GM13977 (cell line): Measurements from ENCODE around the gene LYZL2.
"Not testable (repeated sequence)": the region's sequence is repeated elsewhere in the genome, so short reads cannot be mapped to it uniquely, and the experiment has no call there.

ENCODE experiments used
- DNase-seq: peaks from one replicate; pipeline ENCODE4 v3.0.0; 2012; ENCODE audit warnings: low spot score
- in situ Hi-C: fragments of 300-500 bp; cut with MboI; formaldehyde crosslinking; loops from one replicate; pipeline ENCODE4 v1.12.0; 2022; ENCODE audit warnings: low sequenced_read_pairs, low pct_unique_long_range_greater_than_20kb, mixed read lengths, inconsistent platforms; ENCODE audit not compliant: unreplicated experiment
- TF ChIP-seq, protein P1 (sequence below): IDR thresholded peaks from 2 replicates; pipeline ENCODE4 v1.5.1; 2012; ENCODE audit warnings: mild to moderate bottlenecking, control low read depth; ENCODE audit not compliant: insufficient read depth; ENCODE audit errors: extremely low read depth, missing control alignments

Gene LYZL2

DNA sequence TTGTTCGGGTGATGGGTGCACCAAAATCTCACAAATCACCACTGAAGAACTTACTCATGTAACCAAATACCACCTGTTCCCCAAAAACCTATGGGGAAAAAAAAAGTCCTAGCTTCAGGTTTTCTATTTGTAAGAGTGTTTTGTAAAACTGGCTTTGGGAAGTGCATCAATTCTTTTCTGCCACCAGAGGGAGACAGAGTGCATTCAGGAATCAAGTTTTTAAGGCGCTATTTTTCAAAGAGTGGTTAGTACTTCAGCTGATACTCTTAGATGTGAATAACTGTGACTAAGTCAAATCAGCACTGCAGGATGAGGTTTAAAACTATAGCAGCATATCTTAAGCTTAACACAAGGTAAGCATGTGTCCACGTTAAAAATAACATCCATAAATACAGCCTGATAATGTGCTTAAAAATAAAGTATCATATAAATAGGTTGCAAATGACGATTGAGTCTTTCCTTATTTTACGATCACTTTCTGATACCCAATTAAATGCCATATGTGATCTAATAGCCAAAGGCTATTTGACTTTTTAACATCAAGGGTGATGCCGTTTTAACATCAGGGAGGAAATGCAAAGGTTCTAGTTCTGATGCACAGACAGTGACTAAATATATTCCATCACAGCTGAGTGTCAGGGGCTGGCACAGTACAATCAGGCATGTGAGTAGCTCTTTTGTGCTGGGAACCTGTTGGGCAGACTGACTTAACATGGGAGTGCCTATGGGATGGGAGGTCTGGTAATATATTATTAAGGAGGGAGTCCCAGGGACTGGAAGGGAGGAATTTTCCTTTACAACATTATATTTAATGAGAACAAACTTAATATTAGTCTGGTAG is 10.6 kb upstream of the LYZL2 start:
- in situ Hi-C loops, result no loop called here
- TF ChIP-seq, protein P1, sequence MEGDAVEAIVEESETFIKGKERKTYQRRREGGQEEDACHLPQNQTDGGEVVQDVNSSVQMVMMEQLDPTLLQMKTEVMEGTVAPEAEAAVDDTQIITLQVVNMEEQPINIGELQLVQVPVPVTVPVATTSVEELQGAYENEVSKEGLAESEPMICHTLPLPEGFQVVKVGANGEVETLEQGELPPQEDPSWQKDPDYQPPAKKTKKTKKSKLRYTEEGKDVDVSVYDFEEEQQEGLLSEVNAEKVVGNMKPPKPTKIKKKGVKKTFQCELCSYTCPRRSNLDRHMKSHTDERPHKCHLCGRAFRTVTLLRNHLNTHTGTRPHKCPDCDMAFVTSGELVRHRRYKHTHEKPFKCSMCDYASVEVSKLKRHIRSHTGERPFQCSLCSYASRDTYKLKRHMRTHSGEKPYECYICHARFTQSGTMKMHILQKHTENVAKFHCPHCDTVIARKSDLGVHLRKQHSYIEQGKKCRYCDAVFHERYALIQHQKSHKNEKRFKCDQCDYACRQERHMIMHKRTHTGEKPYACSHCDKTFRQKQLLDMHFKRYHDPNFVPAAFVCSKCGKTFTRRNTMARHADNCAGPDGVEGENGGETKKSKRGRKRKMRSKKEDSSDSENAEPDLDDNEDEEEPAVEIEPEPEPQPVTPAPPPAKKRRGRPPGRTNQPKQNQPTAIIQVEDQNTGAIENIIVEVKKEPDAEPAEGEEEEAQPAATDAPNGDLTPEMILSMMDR, result peak; percentile 84
- peak; percentile 54 for DNase-seq

DNA sequence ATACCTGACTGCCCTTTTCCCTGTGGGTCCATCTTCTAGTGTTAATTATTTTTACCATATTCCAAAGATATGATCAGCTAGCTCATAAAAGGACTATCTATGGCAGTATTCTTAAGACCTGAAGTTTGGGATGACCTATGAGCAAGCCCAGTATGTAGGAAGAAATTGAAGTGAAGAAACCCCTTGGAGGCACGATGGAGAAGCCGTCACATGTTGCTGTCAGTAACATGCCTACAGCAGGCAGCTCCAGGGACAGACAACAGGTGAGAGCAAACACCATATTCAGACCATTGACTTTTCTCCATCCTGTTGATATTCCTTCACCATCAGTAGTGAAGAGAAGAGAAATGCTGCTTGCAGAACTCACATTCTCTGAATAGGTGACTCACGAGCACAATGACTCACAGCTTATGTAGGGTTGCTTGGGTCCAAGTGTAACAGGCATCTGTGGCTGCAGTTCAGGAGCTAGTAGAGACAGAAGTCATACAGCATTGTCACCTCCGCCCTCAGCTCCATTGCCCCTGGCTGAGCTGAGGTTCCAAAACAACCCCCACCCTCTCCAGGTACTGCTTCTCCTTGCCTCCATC is 8.4 kb upstream of the LYZL2 start:
- TF ChIP-seq, protein P1, result no peak
- in situ Hi-C loops, result no loop called here
- DNase-seq, result no peak

DNA sequence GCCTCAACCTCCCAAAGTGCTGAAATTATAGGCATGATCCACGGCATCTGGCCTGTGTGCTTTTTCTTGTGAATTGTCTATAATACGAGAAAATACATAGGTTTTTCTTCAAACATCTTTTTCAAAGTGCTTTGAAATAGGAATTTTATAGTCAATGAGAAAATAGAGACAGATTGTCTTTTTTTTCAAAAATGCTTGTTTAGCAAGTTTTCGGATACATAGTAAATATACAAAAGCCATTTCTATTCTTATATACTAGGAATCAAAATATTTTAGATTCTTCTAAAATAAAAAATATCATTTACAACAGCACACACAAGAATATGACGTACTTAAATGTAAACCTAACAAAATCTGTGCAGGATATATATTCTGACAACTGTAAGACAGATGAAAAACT is 1.6 kb upstream of the LYZL2 start:
- DNase-seq, result no peak
- TF ChIP-seq, protein P1, result no peak
- in situ Hi-C loops, result no loop called here

DNA sequence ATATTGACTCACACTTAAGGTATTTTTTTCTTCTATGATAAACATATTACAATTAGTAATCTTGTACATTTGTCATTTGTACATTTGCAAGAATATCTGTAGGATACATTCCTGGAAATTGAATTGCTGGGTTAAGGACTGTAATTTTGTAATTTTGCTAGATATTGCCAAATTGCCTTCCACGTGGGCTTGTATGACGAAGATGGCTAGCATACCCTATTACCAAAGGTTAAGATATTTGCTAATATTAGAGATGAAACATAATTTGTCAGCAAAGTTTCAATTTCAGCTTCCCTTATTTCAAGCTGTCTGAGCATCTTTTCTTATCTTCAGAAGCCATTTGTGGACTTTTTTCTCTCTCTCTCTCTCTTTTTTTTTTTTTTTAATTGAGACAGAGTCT is 1.0 kb upstream of the LYZL2 start:
- no peak for DNase-seq
- TF ChIP-seq, protein P1, result no peak
- in situ Hi-C loops, result no loop called here

DNA sequence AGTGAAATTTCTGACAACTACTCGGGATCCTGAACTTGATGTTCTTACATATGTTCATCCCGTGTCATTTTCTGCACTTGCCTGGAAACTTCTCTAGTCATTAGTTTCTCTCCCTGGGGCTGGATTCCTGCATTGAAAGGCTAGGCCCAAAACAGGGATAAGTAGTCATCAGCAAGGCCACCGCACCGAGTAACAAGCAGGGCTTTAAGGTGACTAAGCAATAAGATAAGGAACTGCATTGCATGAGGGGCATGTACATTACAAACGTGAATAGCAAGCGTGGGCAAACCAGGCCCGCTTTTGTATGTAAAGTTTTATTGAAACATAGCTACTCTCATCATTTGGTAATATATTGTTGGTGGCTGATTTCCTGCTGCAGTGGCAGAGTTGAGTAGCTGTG is 977 bp downstream of the LYZL2 start:
- DNase-seq, in situ Hi-C loops: not testable (repeated sequence)

DNA sequence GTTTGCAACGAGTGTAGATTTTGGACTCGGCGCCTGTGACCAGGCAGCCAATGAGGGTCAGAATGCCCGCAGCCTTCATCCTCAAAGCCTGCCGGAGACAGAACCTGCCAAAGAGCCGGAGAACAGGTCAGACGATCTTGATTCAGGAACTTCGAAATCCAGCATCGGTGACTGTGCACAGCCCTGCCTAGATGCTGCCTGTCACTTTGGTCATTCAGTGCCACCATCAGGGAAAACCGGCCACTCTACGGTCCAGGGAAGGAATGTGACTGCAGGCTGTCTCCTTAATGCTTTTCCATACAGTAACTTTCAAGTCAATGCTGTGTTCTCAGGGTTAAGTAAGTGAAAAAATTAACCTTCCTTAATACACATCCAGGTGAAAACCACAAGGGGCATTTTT is 2.7 kb downstream of the LYZL2 start:
- in situ Hi-C loops, result not testable (repeated sequence)

DNA sequence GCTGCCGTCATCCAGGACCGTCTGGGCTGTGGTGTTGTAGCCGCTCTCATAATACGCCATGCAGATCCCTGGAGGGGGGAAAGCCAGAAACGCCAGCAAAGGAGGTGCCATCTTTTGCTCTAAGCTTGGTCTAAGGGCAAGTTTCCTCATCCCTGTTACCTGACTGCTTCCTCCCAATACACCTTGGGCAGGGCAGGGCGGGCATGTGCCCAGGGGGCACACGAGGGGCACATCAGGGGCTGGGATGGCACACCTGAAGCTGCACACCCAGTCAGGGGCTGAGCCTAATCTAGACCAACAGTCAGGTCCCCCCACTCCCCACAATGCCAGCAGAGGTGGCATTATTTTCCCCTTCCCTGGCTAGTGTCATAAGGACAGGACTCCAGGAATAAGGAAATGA is 3.4 kb downstream of the LYZL2 start:
- in situ Hi-C loops, DNase-seq: not testable (repeated sequence)

More for the DNA sequence above, 2.7 kb downstream of the LYZL2 start:
- not testable (repeated sequence) for DNase-seq

DNA sequence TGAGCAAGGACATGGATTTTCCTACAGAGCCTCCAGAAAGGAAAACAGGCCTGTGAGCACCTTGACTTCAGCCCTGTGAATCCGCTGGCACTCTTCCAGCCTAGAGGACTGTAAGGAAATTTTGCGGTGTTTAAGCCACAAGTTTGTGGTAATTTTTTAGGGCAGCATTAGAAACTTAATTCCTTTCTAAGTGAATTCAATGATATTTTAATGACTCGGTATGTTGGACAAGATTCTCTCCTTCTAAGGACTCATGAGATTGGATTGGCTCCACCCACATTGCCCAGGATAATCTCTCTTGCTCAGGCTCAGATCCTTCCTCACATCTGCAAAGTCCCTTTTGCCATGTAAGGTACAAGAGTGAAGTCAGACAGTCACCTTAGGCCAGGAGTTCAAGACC is 4.5 kb downstream of the LYZL2 start:
- DNase-seq, result no peak
- in situ Hi-C loops, result no loop called here
- TF ChIP-seq, protein P1, result no peak
